GM12878 (cell line): ENCODE results near the gene NXNL1. TPM values are rescaled to one million over a fixed set of nuclear protein-coding genes. Genes with fewer than 3 reads are reported as not detected.

Experiments used
- ATAC-seq: fragments of 200-7000 bp; cut with Tn5 transposase; 3 replicates; pipeline ENCODE4 v1.9.1; 2020; ENCODE audit warnings: mild to moderate bottlenecking, moderate library complexity
- BruUV-seq: library from RNA; stranded (reverse); fragments of 400-500 nt; replicated peaks from 2 replicates; lab custom pipeline; 2021; lab: Mats Ljungman, UMichigan
- CTCF ChIA-PET: fragments of 300-600 bp; sonication (Branson Sonifier 250); formaldehyde crosslinking; extraction: SDS; loops from one replicate; lab custom pipeline; 2021; ENCODE audit warnings: inconsistent platforms; lab: Yijun Ruan, JAX
- POLR2A ChIA-PET: fragments of 350-600 bp; formaldehyde crosslinking; extraction: SDS; loops from one replicate; lab custom pipeline; 2021; ENCODE audit warnings: inconsistent platforms; lab: Charles Lee
- RAD21 ChIA-PET: fragments of 300-600 bp; sonication (Branson Sonifier 250); formaldehyde crosslinking; loops from one replicate; lab custom pipeline; 2023; ENCODE audit warnings: antibody characterized with exemption; ENCODE audit not compliant: unreplicated experiment; lab: Charles Lee
- SMC1A ChIA-PET: fragments of 300-600 bp; sonication (Branson Sonifier 250); formaldehyde crosslinking; loops from one replicate; lab custom pipeline; 2023; ENCODE audit not compliant: unreplicated experiment, uncharacterized antibody; lab: Charles Lee
- DNase-seq: peaks from one replicate; pipeline ENCODE4 v3.0.0-alpha.2; 2011; ENCODE audit warnings: low read depth, low spot score
- FAIRE-seq: peaks from 3 replicates; lab custom pipeline; 2011; peaks lifted over from hg19 to GRCh38; lab: Jason Lieb, UNC
- H2AFZ ChIP-seq: 2 replicates; pipeline ENCODE4 v1.6.0; 2011; ENCODE audit warnings: low read depth, low read length, control low read depth; ENCODE audit not compliant: control insufficient read depth
- H3K27ac ChIP-seq: 2 replicates; pipeline ENCODE4 v1.5.1; 2011; ENCODE audit warnings: control low read depth; ENCODE audit not compliant: control insufficient read depth, insufficient read depth
- H3K27me3 ChIP-seq, 2 experiments: replicated peaks in 1 of 2; 2 replicates each; pipeline versions ENCODE4 v1.6.0 to v1.6.1; 2011; ENCODE audit warnings: low read length in 1 of 2; ENCODE audit not compliant: control insufficient read depth in 2 of 2, insufficient read depth in 2 of 2
- H3K36me3 ChIP-seq, 2 experiments: 2 replicates each; pipeline ENCODE4 v1.5.1; 2011; ENCODE audit warnings: low read length in 1 of 2; ENCODE audit not compliant: control insufficient read depth in 2 of 2, insufficient read depth in 2 of 2
- H3K4me1 ChIP-seq: 2 replicates; pipeline ENCODE4 v1.6.1; 2011; ENCODE audit warnings: mild to moderate bottlenecking, low read length, moderate library complexity, mixed read lengths; ENCODE audit not compliant: control insufficient read depth, insufficient read depth
- H3K4me2 ChIP-seq: 2 replicates; pipeline ENCODE4 v1.6.0; 2011; ENCODE audit warnings: control low read depth; ENCODE audit not compliant: control insufficient read depth, insufficient read depth
- H3K4me3 ChIP-seq: fragments of 200-600 bp; sonication (generic); 2 replicates; pipeline ENCODE4 v1.5.1; 2016
- H3K79me2 ChIP-seq: 2 replicates; pipeline ENCODE4 v1.6.0; 2011; ENCODE audit warnings: low read length; ENCODE audit not compliant: control insufficient read depth, insufficient read depth
- H3K9ac ChIP-seq: 2 replicates; pipeline ENCODE4 v1.8.0; 2011; ENCODE audit warnings: low read length, control low read depth, mixed read lengths; ENCODE audit not compliant: control insufficient read depth, insufficient read depth
- H3K9me3 ChIP-seq: replicated peaks from 3 replicates; pipeline ENCODE4 v1.5.1; 2011; ENCODE audit warnings: mild to moderate bottlenecking, low read length; ENCODE audit not compliant: control insufficient read depth, insufficient read depth
- H4K20me1 ChIP-seq: 2 replicates; pipeline ENCODE4 v1.6.0; 2011; ENCODE audit not compliant: control insufficient read depth, insufficient read depth
- IRF5 ChIP-seq: fragments of 450-650 bp; IDR thresholded peaks from 2 replicates; pipeline ENCODE4 v1.6.1; 2017; ENCODE audit warnings: borderline replicate concordance
- WGBS: methylation state at CpG from one replicate; pipeline ENCODE4 v1.1.6; 2016; ENCODE audit warnings: low lambda C conversion rate; ENCODE audit not compliant: insufficient replicate concordance, insufficient coverage; ENCODE audit errors: missing lambda C conversion rate; 5-methylcytosine and 5-hydroxymethylcytosine counted together
- in situ Hi-C: fragments of 300-500 bp; cut with MboI; formaldehyde crosslinking; loops from 9 replicates; pipeline ENCODE4 v1.14.3; 2018; ENCODE audit warnings: mixed read lengths
- intact Hi-C: fragments of 100-400 bp; cut with micrococcal nuclease; formaldehyde crosslinking; loops from one replicate; pipeline ENCODE4 v1.14.2; 2022; ENCODE audit not compliant: unreplicated experiment
- polyA plus RNA-seq, 11 experiments: library from polyadenylated mRNA; depleted of rRNA in 4 of 11; unstranded in 6 of 11; stranded (reverse) in 5 of 11; fragments of >200 nt; fragmentation: Nextera tagmentation in 4 of 11; fragmentation: Illumina TruSeq in 1 of 11; extraction: Ambion mirVana in 4 of 11; extraction: Trizol in 1 of 11; gene quantifications; 1 replicate in 1 of 11; 2 replicates in 10 of 11; pipeline versions ENCODE4 v1.2.1 to v1.2.3, GENCODE V29; 2011 to 2016; ENCODE audit warnings: inconsistent platforms in 2 of 11, missing spikeins in 2 of 11, low read depth in 1 of 11
- total RNA-seq, 4 experiments: library from RNA; depleted of rRNA in 3 of 4; stranded (reverse); fragments of >200 nt in 3 of 4; fragmentation: Illumina TruSeq in 1 of 4; extraction: Trizol in 1 of 4; gene quantifications; 2 replicates each; pipeline versions ENCODE4 v1.2.1 to v1.2.3, GENCODE V29; 2013 to 2021
- TF ChIP-seq, protein P1 (sequence below): IDR thresholded peaks from 2 replicates; pipeline ENCODE4 v1.6.1; 2011; ENCODE audit warnings: borderline replicate concordance, low read depth, mild to moderate bottlenecking, moderate library complexity, mixed read lengths, low read length; ENCODE audit not compliant: insufficient read depth; ENCODE audit errors: extremely low read length
- TF ChIP-seq, protein P2 (sequence below): fragments of 450-650 bp; conservative IDR thresholded peaks from 2 replicates; pipeline ENCODE4 v1.6.1; 2017; ENCODE audit warnings: mild to moderate bottlenecking, moderate library complexity

NXNL1 gene
- total and polyA plus RNA-seq, 10 of the 15 experiments (the other 5 are each of a cell fraction or from before 2014, with no cell fraction given): not detected

GRCh38 chr19:17479325-17479791 is 18.6 kb upstream of the NXNL1 start:
- ChIA-PET RAD21 (no interaction called here), CTCF (interaction anchor here (1.4 to 3.4 kb wide), 2 partner anchors 13 to 17 kb away, joined by 3 to 10 read pairs; no protein-coding TSS in a partner anchor), SMC1A (no interaction called here), POLR2A (no interaction called here)
- DNase-seq: no peak
- 43% methylated on average over 6 of the region's 6 CpGs for WGBS
- Histone ChIP-seq H3K36me3 (no peaks in the 10 kb centered on the region), H3K4me1 (no peaks in the 10 kb centered on the region), H3K27ac (no peak overlapping the region), H3K9ac (no peak overlapping the region), H3K27me3 (no peaks in the 10 kb centered on the region), H3K4me2 (no peak overlapping the region), H3K4me3 (no peak overlapping the region), H3K79me2 (no peaks in the 10 kb centered on the region), H4K20me1 (no peaks in the 10 kb centered on the region), H2AFZ (no peak overlapping the region), H3K9me3 (no peaks in the 10 kb centered on the region)
- no peak for FAIRE-seq
- in situ Hi-C loops: no loop called here
- intact Hi-C loops: no loop called here
- no peak for ATAC-seq
- no TSS peak for BruUV-seq
- TF ChIP-seq, protein P1, sequence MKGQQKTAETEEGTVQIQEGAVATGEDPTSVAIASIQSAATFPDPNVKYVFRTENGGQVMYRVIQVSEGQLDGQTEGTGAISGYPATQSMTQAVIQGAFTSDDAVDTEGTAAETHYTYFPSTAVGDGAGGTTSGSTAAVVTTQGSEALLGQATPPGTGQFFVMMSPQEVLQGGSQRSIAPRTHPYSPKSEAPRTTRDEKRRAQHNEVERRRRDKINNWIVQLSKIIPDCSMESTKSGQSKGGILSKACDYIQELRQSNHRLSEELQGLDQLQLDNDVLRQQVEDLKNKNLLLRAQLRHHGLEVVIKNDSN: no peak
- TF ChIP-seq IRF5: no peak
- TF ChIP-seq, protein P2, sequence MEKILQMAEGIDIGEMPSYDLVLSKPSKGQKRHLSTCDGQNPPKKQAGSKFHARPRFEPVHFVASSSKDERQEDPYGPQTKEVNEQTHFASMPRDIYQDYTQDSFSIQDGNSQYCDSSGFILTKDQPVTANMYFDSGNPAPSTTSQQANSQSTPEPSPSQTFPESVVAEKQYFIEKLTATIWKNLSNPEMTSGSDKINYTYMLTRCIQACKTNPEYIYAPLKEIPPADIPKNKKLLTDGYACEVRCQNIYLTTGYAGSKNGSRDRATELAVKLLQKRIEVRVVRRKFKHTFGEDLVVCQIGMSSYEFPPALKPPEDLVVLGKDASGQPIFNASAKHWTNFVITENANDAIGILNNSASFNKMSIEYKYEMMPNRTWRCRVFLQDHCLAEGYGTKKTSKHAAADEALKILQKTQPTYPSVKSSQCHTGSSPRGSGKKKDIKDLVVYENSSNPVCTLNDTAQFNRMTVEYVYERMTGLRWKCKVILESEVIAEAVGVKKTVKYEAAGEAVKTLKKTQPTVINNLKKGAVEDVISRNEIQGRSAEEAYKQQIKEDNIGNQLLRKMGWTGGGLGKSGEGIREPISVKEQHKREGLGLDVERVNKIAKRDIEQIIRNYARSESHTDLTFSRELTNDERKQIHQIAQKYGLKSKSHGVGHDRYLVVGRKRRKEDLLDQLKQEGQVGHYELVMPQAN: no peak
